Stimulated activated effector memory CD8-positive, alpha-beta T cell treated with anti-CD3 and anti-CD28 coated beads, Interleukin-12 subunit alpha, Interleukin-12 subunit beta, amount 100 ng/mL, for 72 hours (primary cell): ENCODE data around the gene NR1D1.

Experiments used
- ATAC-seq: fragments of 150-1000 bp; cut with Tn5 transposase; 2 replicates; pipeline ENCODE4 v1.10.0; 2021
- DNase-seq, 2 donors: peaks; one replicate each; pipeline ENCODE4 v3.0.0; 2021 to 2022; ENCODE audit warnings: low spot score in 2 of 2
- H3K27ac Mint-ChIP-seq: one replicate; pipeline ENCODE4 v1.8.0; 2022; ENCODE audit warnings: mild to moderate bottlenecking, mixed read lengths
- H3K36me3 Mint-ChIP-seq: one replicate; pipeline ENCODE4 v1.8.0; 2022; ENCODE audit warnings: mild to moderate bottlenecking, mixed read lengths
- H3K4me1 Mint-ChIP-seq: one replicate; pipeline ENCODE4 v1.8.0; 2022; ENCODE audit warnings: mixed read lengths
- H3K4me3 Mint-ChIP-seq: one replicate; pipeline ENCODE4 v1.8.0; 2022; ENCODE audit warnings: mild to moderate bottlenecking, mixed read lengths
- H3K9me3 Mint-ChIP-seq: one replicate; pipeline ENCODE4 v1.8.0; 2022; ENCODE audit warnings: mixed read lengths

NR1D1 gene

GRCh38 chr17:40093005-40093579 is 7.3 kb downstream of the NR1D1 start:
- peaks cover 52% of the 10 kb centered on the region for H3K4me1 Mint-ChIP-seq
- H3K27ac Mint-ChIP-seq, result peak overlapping the region; percentile 98
- ATAC-seq, result no peak

GRCh38 chr17:40092581-40092980 is 7.8 kb downstream of the NR1D1 start:
- peaks cover 90% of the 10 kb centered on the region for H3K36me3 Mint-ChIP-seq
- H3K9me3 Mint-ChIP-seq, result no peaks in the 10 kb centered on the region
- H3K27ac Mint-ChIP-seq, result no peak overlapping the region
- ATAC-seq (no peak), DNase-seq (no peak)
- peaks cover 47% of the 10 kb centered on the region for H3K4me1 Mint-ChIP-seq
- H3K4me3 Mint-ChIP-seq, result no peak overlapping the region

More at GRCh38 chr17:40093005-40093579, 7.3 kb downstream of the NR1D1 start:
- Mint-ChIP-seq H3K4me3 (no peak overlapping the region), H3K9me3 (no peaks in the 10 kb centered on the region), H3K36me3 (peaks cover 88% of the 10 kb centered on the region)
- no peak for DNase-seq

GRCh38 chr17:40091691-40092397 is 8.5 kb downstream of the NR1D1 start:
- no peaks in the 10 kb centered on the region for H3K9me3 Mint-ChIP-seq
- no peak overlapping the region for H3K4me3 Mint-ChIP-seq
- H3K36me3 Mint-ChIP-seq, result peaks cover 90% of the 10 kb centered on the region
- no peak for DNase-seq
- peaks cover 46% of the 10 kb centered on the region for H3K4me1 Mint-ChIP-seq
- ATAC-seq, result no peak
- H3K27ac Mint-ChIP-seq, result peak overlapping the region; percentile 86

- ATAC-seq (no peak), DNase-seq (no peak)
- no peak overlapping the region for H3K4me3 Mint-ChIP-seq
- H3K36me3 Mint-ChIP-seq, result peaks cover 89% of the 10 kb centered on the region
- H3K9me3 Mint-ChIP-seq, result no peaks in the 10 kb centered on the region
- peak overlapping the region; percentile 86 for H3K27ac Mint-ChIP-seq
- peaks cover 35% of the 10 kb centered on the region for H3K4me1 Mint-ChIP-seq
These were observed 9.9 kb downstream of the NR1D1 start for GRCh38 chr17:40090237-40091119.

GRCh38 chr17:40089077-40089895 is 11.1 kb downstream of the NR1D1 start:
- H3K27ac Mint-ChIP-seq, result peak overlapping the region; percentile 86
- H3K4me1 Mint-ChIP-seq, result peaks cover 32% of the 10 kb centered on the region
- peaks cover 89% of the 10 kb centered on the region for H3K36me3 Mint-ChIP-seq
- DNase-seq (no peak), ATAC-seq (no peak)
- no peaks in the 10 kb centered on the region for H3K9me3 Mint-ChIP-seq
- H3K4me3 Mint-ChIP-seq, result no peak overlapping the region

GRCh38 chr17:40087903-40088718 is 12.3 kb downstream of the NR1D1 start:
- H3K4me3 Mint-ChIP-seq, result no peak overlapping the region
- H3K27ac Mint-ChIP-seq, result peak overlapping the region; percentile 86
- ATAC-seq (no peak), DNase-seq (no peak)
- peaks cover 21% of the 10 kb centered on the region for H3K4me1 Mint-ChIP-seq
- peaks cover 86% of the 10 kb centered on the region for H3K36me3 Mint-ChIP-seq
- H3K9me3 Mint-ChIP-seq, result no peaks in the 10 kb centered on the region

- Mint-ChIP-seq H3K27ac (peak overlapping the region; percentile 69), H3K9me3 (no peaks in the 10 kb centered on the region), H3K4me3 (no peak overlapping the region), H3K4me1 (peaks cover 21% of the 10 kb centered on the region), H3K36me3 (peaks cover 80% of the 10 kb centered on the region)
- ATAC-seq, result no peak
- no peak for DNase-seq
These were observed 13.2 kb downstream of the NR1D1 start for GRCh38 chr17:40087049-40087794.

GRCh38 chr17:40086150-40087044 is 14.0 kb downstream of the NR1D1 start:
- no peak for DNase-seq
- Mint-ChIP-seq H3K27ac (peak overlapping the region; percentile 69), H3K36me3 (peaks cover 72% of the 10 kb centered on the region), H3K4me1 (peaks cover 16% of the 10 kb centered on the region), H3K4me3 (no peak overlapping the region), H3K9me3 (no peaks in the 10 kb centered on the region)
- ATAC-seq, result peak; percentile 65

GRCh38 chr17:40084477-40084876 is 15.9 kb downstream of the NR1D1 start:
- H3K36me3 Mint-ChIP-seq, result peaks cover 58% of the 10 kb centered on the region
- no peak overlapping the region for H3K4me3 Mint-ChIP-seq
- H3K4me1 Mint-ChIP-seq, result peaks cover 13% of the 10 kb centered on the region
- no peaks in the 10 kb centered on the region for H3K9me3 Mint-ChIP-seq
- peak overlapping the region; percentile 46 for H3K27ac Mint-ChIP-seq
- DNase-seq, result no peak
- no peak for ATAC-seq

- H3K36me3 Mint-ChIP-seq, result peaks cover 15% of the 10 kb centered on the region
- DNase-seq (no peak), ATAC-seq (no peak)
- no peak overlapping the region for H3K4me3 Mint-ChIP-seq
- peak overlapping the region; percentile 88 for H3K27ac Mint-ChIP-seq
- H3K4me1 Mint-ChIP-seq, result peaks cover 27% of the 10 kb centered on the region
- H3K9me3 Mint-ChIP-seq, result no peaks in the 10 kb centered on the region
These were observed 20.8 kb downstream of the NR1D1 start for GRCh38 chr17:40079545-40079944.

GRCh38 chr17:40076591-40076990 is 23.8 kb downstream of the NR1D1 start:
- no peak for ATAC-seq
- peaks cover 6% of the 10 kb centered on the region for H3K36me3 Mint-ChIP-seq
- no peak overlapping the region for H3K4me3 Mint-ChIP-seq
- H3K27ac Mint-ChIP-seq, result no peak overlapping the region
- H3K9me3 Mint-ChIP-seq, result no peaks in the 10 kb centered on the region
- H3K4me1 Mint-ChIP-seq, result peaks cover 41% of the 10 kb centered on the region
- no peak for DNase-seq

- Mint-ChIP-seq H3K9me3 (no peaks in the 10 kb centered on the region), H3K27ac (peak overlapping the region; percentile 77), H3K4me3 (no peak overlapping the region), H3K4me1 (peaks cover 47% of the 10 kb centered on the region), H3K36me3 (peaks cover 6% of the 10 kb centered on the region)
- ATAC-seq (no peak), DNase-seq (no peak)
These were observed 24.4 kb downstream of the NR1D1 start for GRCh38 chr17:40075942-40076498.
